Superior temporal gyrus (tissue), 1 donor: ENCODE measurements around the gene MAPK12.

ENCODE experiments used
- DNase-seq: peaks from one replicate; pipeline ENCODE4 v3.0.0-alpha.2; 2016; ENCODE audit errors: extremely low spot score

Gene MAPK12

DNA sequence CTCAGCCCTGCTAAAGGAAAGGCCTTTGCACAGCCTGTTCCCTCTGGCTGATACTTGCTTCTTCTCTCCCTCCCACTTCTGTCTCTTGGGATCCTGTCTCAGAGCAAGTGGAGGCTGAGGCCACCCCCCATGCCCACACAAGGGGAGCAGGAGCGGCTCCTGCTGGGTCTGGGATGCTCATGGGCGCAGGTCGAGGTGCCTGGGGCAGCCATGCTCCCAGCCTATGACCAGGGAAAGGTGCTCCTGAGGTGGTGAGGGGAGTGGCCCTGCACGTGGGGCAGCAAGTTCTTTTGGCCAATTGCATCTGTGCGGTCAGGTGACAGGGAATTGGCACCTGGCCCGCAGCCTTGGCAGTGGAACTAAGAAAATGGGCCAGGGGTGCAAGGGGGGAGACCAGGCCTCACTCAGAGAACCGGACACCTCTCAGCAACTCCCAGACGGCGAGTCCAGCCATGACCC is 7.2 kb upstream of the MAPK12 start:
- DNase-seq, result no peak

DNA sequence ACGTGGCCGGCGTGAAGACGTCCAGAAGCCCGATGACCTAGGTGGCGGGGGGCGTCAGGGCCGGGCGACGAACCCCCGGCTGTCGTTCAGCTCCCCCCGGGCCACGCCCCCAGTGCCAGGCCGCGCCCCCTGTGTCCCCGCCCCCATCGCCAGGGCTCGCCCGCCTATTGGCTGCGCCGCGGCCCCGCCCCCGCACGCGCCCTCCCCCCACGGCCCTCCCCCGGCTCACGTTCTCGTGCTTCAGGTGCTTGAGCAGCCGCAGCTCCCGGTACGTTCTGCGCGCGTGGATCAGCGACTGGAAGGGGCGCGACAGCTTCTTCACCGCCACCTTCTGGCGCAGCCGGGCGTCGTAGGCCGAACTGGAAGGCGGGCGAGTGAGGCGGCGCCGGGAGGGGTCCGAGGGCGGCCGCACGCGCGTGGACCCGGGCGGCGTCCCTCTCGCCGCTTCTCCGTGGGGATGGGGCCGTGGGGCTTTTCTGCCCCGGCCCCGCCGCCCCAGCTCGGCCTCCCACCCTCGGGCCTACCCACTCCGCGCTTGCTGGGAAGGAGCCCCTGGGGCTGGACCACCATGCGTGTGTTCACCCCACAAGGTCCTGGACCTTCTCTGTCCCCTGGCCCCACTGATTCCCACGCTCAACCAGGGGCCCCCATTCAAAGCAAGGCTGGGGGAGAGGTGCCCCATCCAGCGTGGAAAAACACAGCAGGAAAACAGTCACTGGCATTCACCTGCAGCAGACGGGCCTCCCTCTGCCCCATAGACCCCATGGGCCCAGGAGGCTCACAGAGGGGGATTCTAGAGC is 6.3 kb upstream of the MAPK12 start:
- no peak for DNase-seq

DNA sequence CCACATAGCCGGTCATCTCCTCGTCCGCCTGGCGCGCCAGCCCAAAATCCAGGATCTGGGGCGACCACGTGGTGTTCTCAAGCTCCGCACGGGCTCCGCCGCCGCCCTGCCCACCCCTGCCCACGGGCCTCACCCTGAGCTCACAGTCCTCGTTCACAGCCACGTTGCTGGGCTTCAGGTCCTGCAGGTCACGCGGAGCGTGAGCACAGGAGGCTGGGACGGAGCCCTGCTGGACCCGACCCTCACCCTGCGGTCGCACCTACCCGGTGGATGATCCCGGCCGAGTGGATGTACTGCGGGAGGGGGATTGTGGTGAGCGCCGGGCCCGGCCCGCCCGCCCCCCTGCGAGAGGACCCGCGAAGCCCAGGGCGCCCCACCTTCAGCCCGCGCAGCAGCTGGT is 5.5 kb upstream of the MAPK12 start:
- no peak for DNase-seq

DNA sequence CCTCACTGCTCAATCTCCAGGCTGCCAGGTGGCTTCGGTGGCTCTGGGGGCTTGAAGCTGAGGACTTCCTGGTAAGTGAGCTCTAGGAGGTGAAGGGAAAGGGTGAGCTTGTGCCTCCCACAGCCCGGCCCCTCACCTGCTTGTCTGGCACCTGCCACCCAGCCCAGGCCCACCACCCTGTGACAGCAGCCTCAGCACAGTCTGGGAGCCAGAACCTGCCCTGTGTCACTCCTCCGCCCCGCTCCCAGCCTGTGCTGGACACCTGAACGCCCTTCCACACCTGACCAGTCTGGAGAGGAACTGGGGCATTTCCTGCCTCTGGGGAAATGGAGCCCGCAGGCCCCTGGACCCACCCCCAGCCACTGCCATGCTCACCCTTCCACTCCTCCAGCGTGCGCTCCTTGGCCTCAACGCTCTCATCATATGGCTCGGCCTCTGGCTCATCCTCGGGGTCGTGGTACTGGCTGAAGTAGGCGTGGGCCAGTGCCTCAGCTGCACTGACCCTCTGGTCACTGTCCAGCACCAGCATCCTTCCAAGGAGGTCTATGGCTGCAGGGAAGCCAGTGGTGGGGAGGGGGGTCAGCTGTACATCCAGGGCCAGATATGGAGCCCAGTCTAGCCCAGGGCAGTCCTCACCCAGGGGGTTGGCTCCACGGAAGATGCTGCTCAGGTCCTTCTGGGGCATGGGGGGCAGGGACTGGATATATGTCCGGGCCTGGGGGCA is 3.6 kb upstream of the MAPK12 start:
- DNase-seq, result peak; percentile 5

DNA sequence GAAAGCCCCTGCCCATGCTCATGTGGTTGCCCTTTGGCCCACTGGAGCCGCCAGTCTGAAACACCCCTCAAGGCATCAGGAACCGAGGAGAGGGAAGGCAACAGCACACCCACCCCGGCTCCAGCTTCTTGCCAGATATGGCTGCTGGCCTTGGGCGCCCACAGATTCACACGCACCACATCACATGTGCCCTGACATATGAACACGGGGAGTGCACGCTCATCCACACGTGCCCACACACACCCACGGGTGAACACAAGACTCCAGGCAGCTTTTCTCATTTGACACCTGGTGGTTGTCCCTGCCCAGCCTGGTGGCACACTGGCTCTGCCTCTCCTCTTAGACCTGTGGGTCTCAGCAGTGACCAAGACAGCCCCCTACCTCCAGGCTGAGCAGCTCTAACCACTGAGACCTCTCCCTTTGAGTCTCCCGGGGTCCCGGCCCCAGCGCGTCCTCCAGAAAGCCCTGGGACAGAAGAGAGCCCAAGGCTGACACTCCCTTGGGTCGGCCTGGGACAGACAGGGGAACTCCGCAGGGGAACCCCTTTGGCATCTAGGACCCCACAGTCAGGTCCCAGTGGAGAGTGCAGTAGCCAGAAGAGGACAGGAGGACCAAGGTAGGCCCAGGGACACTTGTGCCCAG is 2.7 kb upstream of the MAPK12 start:
- DNase-seq, result peak; percentile 40

DNA sequence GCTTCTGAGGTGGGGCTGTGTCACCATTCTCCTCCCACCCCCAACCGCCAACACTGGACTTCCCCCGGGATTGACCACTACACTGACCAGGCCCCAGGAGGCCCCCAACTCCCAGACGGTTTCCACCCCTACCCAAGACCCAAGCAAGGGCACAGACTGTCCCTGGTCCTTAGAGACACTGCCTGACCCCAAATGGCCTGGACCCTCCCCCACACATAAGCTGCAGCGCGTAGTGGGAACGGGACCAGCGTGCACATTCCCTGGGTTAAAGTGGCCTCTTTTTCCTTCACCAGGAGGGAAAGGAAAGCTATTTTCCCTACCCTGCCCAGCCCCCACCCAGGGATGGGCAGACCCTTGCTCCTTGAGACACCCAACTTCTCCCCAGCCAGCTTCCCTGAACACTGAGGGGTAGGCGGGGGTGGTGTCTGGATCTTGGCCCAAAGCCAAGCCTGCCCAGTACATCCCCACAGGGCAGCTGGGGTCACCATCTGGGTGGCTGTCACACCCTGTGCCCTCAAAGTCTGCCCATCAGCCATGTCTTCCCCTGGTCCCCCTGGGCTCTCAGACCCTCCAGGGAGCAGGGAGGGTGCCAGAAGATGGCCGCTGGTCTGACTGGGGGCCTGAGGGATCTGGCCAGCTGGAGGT is 1.6 kb upstream of the MAPK12 start:
- no peak for DNase-seq

DNA sequence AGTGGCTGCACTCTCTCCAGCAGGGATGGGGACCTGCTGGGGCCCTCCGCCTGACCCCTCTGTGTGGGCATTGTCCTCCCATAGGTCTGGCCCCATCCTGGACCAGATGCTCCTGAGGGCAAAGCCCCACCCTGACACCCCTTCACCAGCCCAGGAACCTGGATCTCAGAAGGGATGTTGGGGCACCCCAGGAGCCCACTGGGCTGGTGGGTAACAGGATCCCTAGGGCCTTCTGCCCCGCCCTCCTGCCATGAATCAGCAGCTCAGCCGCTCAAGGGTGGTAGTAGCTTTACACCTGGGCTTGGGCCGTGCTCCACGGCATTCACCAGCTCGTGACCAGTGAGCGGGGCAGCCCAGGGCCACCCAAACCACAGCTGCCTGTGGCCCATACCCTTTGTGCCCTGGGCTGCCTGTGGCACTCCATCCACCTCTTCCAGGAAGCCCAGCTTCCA is 1.0 kb upstream of the MAPK12 start:
- no peak for DNase-seq

DNA sequence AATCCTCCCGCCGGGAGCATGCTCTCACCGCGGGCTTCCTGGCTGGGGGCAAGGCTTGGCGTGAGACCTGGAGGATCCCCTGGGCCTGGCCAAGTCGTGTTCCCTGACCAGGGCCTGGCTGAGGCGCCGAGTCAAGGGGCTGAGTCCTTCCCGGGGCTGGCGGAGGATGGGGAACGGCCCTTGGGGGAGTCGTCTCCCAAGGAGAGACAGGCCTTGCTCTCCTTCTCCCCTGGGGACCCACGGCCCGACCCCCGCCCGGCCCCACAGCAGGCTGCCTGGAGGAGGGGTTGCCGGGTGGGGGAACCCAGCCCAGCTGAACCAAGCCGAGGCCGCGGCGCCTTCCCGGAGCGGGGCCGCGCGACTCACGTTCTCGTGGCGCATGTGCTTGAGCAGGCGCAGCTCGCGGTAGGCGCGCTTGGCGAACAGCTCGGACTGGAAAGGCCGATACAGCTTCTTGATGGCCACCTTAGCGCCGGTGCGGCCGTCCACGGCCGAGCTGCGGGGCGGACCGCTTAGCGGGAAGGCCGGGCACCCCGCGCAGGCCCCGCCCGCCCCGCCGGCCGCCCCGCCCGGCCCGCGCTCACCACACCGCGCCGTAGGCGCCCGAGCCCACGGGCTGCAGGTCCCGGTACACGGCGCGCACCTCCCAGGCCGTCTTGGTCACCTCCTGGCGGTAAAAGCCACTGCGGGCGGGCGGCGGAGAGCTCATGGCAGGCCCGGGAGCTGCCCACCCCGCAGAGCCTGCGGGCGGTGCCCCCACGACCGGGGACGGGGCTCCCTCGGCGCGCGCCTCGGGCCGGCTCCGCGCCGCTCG is 475 bp downstream of the MAPK12 start:
- DNase-seq, result no peak

DNA sequence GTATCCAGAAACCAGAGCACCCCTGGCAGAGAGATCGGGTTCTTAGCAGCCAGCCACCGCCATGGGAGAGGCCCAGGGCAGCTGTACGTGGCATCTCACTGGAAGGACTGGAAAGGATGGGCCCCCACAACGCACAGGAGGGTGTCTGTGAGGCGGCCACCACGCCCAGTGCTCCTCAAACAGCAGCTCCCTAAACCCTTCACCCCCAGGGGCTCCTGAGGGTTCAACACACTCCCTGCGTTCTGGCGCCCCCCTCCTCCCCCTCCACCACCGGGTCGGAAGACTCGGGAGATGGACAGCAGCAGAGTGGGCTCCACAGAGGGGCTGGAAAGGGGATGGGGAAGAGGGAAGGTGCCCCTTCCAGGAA is 1.1 kb downstream of the MAPK12 start:
- no peak for DNase-seq

DNA sequence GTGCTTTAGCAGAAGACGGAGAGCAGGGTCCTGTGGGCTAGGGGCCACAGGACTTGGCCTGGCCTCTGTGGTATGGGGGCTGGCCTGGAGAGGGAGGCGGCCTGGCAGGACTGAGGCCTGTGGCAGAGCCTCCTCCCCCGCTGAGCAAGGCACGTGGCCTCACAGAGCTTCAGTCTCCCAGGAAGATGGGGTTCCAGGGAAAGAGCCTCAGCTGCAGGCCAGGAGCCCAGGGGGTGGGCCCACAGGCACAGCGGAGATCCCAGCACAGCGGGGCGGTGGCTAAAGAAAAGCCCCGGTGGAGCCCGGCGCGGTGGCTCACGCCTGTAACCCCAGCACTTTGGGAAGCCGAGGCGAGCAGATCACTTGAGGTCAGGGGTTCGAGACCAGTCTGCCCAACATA is 2.2 kb downstream of the MAPK12 start:
- DNase-seq, result no peak

DNA sequence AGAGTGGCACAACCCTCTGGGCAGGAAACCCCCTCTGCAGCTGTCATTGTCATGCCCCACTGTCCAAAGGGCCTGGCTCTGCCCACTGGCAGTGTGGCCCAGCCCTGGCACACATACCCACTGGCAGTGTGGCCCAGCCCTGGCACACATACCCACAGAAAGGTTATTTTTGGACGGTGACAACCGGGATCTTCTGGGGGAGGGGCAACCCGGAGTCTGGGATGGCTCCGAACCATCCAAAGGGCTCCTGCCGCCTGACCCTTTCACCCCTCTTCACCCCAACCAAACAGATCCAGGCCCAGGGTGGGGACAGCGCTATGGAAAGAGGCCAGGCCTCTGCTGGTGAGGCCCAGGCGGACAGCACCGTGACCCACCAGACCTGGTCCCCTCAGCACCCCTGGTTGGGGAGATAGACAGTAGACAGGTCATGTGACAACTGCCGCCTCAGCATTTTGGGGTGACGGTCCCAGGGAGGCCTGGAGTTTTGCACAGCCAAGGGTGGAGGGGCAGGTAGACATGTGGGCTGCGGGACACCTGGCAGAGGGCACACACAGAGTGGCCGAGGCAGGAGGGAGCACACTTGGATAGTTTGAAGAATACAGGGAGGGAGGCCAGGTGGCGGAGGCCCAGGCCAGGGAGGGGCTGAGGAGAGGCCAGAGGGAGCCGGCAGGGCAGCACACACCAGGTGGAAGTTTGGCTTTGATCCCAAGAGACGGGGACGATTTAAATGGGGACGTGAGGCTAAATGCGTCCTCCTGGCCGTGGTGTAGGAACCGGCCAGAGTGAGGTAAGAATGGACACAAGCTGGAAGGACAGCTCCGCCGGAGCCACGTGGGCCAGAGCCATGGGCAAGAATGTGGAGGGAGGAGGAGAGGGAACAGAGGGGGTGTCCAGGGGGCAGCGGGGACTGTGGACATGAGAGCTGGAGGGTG is 2.9 kb downstream of the MAPK12 start:
- no peak for DNase-seq

DNA sequence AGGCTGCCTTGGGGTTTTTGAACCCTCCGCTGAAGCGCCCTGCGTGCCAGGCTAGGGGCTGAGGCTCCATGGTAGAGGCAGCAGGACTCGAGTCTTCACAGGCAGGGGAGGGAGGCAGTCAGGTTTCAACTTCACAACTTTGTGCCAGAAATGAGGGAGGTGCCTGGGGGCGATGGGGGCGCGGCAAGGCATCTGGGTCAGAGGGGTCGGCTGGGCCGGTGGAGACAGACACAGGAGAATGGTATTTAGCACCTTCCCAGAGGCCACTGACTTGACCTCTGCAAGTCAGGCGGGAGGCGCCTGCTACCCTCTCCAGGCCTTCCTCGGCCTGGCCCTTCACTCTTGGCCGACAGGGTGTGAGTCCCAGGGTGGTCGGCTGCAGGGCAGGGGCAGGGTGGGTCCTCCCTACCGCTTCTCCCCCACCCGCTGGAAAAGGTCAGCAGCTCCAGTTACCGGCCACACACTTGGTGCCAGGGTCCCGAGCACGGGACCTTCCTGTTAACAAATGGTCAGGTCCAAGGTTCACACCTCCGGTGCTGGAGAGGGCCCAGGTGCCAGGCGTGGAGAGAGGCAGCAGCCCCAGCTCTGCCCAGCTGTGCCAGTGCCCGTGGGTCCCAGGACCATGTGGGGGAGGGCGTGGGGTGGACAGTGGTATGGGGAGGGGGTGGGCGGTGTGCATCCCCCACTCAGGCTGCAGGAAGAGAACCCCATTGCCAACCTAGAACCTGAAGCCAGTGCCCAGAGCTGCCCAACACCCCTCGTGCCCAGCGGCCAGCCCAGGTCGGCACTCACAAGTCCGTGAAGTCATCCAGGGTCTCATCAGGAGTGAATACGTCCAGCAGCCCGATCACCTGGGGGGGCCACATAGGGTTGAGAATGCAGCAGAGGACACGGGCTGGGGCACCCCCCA is 3.8 kb downstream of the MAPK12 start:
- DNase-seq, result no peak

DNA sequence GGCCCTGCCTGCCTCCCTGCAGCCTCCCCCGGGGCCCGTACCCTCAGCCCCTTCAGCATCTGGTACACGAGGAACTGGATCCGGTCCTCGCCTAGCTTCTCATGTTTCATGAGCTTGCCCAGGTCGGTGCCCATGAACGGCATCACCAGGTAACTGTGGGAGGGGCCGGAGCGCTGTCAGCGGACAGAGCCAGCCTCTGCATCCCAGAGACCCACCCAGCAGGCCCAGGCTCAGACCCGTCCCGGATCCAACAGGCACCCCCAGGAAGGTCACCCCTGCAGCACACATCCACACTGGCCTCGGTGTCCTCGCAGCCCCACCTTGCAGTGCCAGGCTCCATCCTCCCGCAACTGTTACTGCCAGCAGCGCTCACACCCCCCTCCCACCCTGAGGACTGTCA is 4.4 kb downstream of the MAPK12 start:
- DNase-seq, result no peak

DNA sequence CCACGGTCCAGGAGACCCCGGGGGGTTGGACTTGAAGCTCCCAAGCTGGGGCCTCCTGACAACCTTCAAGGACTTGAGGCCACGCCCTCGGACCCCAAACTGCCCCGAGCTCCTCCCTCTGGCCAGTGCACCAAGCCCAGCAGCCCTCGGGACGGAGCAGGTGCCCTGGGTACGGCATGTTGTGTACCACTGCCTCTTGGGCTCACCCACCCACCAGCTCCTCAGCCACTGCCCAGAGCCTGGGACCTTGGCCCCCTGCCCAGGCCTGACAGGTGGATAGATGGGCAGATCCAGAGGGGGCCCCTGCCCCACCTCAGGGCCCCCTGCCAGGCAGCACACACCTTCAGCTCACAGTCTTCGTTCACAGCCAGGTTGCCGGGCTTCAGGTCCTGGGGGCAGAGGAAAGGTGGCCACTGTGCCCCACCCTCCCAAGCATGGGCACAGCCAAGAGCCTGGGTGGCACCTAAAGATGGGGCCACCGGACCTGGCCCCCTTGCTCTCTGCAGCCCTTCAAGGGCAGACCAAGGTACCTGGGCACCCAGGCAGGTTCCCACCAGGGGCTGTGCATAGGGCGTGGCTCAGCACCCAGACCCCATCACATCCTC is 5.1 kb downstream of the MAPK12 start:
- DNase-seq, result no peak

DNA sequence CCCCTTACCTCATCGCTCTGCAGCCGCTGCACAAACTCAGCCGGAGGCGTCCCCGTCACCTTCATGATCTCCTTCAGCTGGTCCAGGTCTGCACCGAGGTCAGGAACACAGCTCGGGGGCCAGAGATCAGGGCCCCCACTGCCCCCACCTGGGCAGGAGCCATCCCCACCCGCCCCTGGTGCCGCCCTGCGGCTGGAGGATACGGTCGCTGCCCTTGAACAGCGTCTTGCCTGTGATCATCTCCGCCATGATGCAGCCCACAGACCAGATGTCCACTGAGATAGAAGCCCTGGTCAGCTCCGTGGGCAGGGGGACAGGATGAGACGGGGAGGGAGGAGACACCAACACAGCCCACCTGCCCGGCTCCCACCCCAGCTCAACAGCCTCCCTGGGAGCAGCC is 5.9 kb downstream of the MAPK12 start:
- no peak for DNase-seq

DNA sequence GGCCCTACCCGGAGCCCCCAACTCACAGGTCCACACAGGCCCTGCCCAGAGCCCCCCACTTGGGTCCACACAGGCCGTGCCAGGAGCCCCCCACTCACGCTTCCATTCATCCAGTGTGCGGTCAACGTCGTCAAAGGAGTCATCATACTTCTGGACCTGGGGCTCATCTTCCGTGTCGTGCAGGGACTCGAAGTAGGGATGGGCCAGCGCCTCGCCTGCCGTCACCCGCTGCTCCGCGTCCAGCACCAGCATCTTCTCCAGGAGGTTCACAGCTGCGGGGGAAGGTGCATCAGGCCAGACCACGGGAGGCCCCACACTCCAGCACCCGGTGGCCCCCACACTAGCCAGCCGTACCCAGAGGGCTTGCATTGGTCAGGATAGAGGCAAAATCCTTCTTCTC is 6.4 kb downstream of the MAPK12 start:
- no peak for DNase-seq

DNA sequence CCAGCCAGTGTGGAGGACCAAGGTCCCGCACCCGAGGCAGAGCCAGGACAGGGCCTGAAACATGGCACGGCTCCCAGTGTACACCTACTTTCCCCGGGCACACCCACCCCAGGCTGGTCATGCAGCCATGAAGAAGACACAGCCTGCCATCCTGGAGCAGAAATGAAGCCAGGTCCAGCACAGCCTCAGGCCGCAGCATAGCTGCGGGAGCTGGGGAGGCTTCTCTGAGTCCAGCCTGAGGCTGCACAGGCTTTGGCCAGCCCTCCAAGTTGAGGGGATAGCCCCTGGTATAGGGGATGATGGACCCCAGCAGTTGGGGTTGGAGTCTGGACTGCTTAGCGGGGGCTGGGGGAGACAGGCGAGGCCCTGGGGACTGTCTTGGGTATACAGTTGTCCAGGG is 7.5 kb downstream of the MAPK12 start:
- no peak for DNase-seq

DNA sequence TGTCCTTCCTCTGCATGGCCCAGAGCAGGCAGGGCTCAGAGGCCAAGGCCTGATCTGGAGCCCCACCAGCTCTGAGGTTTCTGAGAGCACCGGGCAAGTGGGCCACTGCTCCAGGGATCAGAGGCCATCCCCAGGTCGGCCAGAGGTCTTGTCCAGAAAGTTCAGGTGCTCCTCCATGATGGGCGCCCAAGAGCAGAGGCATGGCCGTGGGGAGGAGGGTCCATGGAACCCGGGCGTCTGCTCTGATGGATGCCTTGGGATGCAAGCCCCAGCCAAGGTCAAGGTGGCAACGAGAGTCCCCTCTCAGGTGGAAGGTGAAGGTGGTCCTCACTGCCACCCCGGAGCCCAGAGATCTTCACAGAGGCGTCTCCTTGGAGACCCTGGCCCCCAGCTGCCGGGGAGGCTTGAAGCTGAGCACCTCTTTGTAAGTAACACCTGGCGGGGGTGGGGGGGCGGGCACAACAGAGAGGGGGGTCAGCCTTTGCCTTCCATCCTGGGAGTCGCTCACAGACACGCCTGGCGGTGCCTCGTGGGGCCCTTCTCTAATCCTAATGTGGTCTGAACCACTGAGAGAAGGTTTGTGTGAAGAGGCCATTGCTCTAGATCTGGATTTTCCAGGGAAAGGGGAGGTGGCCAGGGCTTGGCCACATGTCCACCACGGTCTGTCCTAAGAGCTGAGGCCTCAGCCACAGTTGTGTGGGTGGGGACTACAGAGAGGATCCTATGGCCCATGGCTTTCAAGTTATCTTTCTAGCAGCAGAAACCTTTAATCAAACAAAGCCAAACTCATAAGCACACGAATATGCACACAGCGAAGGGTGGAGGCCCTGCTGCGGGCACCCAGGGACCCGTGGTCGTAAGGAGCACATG is 8.2 kb downstream of the MAPK12 start:
- DNase-seq, result no peak
